IPS-20b (cell line): ENCODE results near the gene SCARF2.
A peak's percentile ranks its signal among the peaks of the same experiment; 100 is the strongest.

Experiments used
- H3K27ac ChIP-seq: one replicate; pipeline ENCODE4 v1.5.1; 2013; ENCODE audit warnings: low read length
- H3K27me3 ChIP-seq: 2 replicates; pipeline ENCODE4 v1.6.1; 2013; ENCODE audit warnings: mild to moderate bottlenecking, low read length, inconsistent platforms; ENCODE audit not compliant: insufficient read depth
- H3K36me3 ChIP-seq: 2 replicates; pipeline ENCODE4 v1.6.1; 2013; ENCODE audit warnings: low read depth, mild to moderate bottlenecking, inconsistent platforms, low read length, moderate library complexity; ENCODE audit not compliant: insufficient read depth
- H3K4me1 ChIP-seq: 2 replicates; pipeline ENCODE4 v1.6.1; 2013; ENCODE audit warnings: mild to moderate bottlenecking, control low read depth, inconsistent platforms, low read length, moderate library complexity; ENCODE audit not compliant: insufficient read depth
- H3K4me3 ChIP-seq: 2 replicates; pipeline ENCODE4 v1.5.1; 2013; ENCODE audit warnings: mild to moderate bottlenecking, low read length, inconsistent platforms
- H3K9ac ChIP-seq: 2 replicates; pipeline ENCODE4 v1.6.1; 2013; ENCODE audit warnings: low read depth, mild to moderate bottlenecking, inconsistent platforms, low read length, moderate library complexity
- H3K9me3 ChIP-seq: 2 replicates; pipeline ENCODE4 v1.6.1; 2013; ENCODE audit warnings: mild to moderate bottlenecking, low read depth, low read length, inconsistent platforms; ENCODE audit not compliant: insufficient read depth

The SCARF2 gene

DNA sequence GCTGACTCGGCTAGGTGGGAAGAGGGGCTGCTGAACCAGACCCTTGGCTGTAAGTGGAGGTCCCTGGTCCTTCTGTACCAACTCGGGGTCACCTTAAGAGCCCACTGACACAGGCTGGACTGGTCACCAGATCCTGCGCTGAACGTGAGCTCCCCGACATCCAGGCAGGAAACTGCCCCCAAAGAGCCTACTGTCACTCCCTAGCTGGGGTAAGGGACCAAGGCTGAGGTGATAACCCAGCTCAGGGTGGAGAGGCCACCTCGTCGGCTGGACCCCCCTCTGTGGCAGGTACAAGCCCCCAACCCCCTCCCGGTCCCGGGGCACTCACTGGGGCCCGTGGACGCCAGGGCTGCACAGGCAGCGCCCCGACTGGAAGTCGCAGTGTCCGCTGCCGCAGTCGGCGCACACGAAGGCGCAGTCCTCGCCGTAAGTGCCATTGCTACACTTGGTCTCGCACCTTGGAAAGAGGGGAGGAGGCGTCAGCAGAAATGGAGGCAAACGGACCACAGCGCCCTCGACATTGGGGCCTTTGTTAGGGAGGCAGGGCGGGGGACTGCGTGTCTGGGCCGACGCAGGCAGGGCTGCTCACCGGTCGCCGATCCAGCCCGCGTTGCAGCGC, 7.4 kb downstream of the SCARF2 start:
- Histone ChIP-seq H3K36me3 (no peaks in the 10 kb centered on the region), H3K9me3 (no peaks in the 10 kb centered on the region), H3K27ac (no peak overlapping the region), H3K4me1 (peaks cover 3% of the 10 kb centered on the region; the same call in 1 of the 2 replicates), H3K4me3 (peak overlapping the region; percentile 56), H3K9ac (no peak overlapping the region), H3K27me3 (peaks cover 76% of the 10 kb centered on the region)

DNA sequence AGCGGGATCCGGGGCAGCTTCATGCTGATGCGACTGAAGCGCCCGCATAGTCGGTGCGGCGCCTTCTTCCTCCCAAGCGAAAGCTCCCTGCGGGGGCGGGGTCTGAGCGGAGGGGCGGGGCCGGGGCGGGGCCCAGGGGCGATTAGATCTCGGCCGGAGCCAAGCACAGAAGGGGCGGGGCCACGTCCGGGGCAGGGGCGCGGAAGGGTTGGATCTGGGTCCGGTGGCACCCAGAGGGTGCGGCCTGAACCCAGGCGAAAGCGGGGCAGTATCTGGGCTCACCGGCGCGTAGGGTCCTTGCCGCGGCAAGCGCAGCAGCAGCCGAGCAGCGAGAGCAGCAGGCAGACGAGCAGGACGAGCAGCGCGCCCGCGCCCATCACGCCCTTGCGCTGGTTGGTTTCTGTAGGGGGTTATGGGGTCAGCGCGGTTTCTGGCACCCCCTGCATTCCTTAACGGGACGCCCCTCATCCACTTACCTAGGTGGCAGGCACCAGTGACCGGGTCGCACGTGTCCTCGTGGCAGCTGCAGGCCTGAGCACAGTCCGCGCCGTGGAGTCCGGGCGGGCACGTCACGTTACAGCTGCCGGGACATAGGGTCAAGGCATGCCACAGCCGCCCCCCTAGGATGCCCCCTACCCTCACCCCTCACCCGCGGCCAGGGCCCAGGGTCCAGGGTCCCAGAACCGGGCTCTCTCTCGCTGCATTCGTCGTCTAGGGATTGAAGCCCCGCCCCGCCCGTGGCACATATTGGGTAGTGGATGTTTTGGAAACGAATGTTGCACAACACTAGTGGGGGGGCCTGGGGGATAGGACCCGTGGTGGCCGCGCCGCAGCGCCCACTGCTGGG, 8.1 kb downstream of the SCARF2 start:
- Histone ChIP-seq H3K9me3 (no peaks in the 10 kb centered on the region), H3K4me3 (peak overlapping the region; percentile 58; the same call in 1 of the 2 replicates), H3K4me1 (peaks cover 3% of the 10 kb centered on the region; the same call in 1 of the 2 replicates), H3K36me3 (no peaks in the 10 kb centered on the region), H3K27me3 (peaks cover 69% of the 10 kb centered on the region), H3K9ac (no peak overlapping the region), H3K27ac (no peak overlapping the region)

DNA sequence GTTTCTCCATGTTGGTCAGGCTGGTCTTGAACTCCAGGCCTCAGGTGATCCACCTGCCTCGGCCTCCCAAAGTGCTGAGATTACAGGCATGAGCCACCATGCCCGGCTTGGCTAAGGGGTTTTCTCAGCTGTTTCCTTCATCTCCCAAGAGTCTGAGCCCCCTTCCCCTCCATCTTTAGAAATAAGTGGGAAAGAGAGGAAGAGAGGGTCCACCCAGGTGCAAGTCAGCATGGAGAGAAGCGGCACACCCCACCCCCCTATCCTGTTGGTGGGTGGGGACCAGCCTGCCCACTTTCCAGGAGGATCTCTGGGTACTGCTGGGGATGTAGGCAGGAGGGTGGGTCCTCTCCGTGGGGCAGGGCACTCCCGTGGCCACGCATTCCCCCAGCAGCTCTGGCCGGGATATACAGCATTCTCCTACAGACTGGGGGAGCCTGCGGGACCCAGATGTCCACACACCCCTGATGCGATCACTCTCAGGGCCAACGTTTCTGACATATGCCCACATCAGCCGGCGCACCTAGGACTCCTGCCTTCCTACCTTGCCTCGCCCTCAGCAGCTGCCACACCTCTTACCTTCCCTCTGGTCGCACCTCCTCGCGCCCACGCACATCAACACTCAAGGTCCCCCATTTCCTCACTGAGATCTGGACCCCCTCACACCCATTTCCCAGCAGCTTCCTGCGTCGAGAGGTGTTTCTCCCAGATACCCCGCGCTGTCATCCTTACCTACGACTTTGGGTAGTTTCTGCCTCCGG, 8.9 kb downstream of the SCARF2 start:
- H3K27me3 ChIP-seq: peaks cover 61% of the 10 kb centered on the region
- no peaks in the 10 kb centered on the region for H3K9me3 ChIP-seq
- H3K4me3 ChIP-seq: peak overlapping the region; percentile 58; the same call in 1 of the 2 replicates
- no peak overlapping the region for H3K9ac ChIP-seq
- no peak overlapping the region for H3K27ac ChIP-seq
- peaks cover 3% of the 10 kb centered on the region; the same call in 1 of the 2 replicates for H3K4me1 ChIP-seq
- H3K36me3 ChIP-seq: no peaks in the 10 kb centered on the region

DNA sequence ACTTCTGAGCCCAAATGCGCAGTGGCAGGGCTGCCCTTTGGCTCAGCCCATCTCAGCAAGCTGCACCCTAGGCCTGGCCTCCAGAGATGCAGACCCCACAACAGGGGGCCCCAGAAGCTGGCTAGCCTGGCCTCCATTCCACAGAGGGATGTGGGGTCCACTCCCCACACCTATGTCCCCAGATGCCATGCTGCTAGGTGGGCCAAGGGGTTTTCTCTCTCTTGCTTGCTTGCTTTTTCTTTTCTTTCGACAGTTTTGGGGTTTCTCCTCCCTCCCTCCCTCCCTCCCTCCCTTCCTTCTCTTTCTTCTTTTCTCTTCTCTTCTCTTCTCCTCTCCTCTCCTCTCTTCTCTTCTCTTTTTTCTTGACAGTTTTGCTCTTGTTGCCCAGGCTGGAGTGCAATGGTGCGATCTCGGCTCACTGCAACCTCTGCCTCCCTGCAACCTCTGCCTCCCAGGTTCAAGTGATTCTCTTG, 9.6 kb downstream of the SCARF2 start:
- Histone ChIP-seq H3K4me1 (peaks cover 3% of the 10 kb centered on the region; the same call in 1 of the 2 replicates), H3K27me3 (peaks cover 54% of the 10 kb centered on the region), H3K36me3 (no peaks in the 10 kb centered on the region), H3K9ac (no peak overlapping the region), H3K9me3 (no peaks in the 10 kb centered on the region), H3K27ac (no peak overlapping the region), H3K4me3 (no peak overlapping the region)

DNA sequence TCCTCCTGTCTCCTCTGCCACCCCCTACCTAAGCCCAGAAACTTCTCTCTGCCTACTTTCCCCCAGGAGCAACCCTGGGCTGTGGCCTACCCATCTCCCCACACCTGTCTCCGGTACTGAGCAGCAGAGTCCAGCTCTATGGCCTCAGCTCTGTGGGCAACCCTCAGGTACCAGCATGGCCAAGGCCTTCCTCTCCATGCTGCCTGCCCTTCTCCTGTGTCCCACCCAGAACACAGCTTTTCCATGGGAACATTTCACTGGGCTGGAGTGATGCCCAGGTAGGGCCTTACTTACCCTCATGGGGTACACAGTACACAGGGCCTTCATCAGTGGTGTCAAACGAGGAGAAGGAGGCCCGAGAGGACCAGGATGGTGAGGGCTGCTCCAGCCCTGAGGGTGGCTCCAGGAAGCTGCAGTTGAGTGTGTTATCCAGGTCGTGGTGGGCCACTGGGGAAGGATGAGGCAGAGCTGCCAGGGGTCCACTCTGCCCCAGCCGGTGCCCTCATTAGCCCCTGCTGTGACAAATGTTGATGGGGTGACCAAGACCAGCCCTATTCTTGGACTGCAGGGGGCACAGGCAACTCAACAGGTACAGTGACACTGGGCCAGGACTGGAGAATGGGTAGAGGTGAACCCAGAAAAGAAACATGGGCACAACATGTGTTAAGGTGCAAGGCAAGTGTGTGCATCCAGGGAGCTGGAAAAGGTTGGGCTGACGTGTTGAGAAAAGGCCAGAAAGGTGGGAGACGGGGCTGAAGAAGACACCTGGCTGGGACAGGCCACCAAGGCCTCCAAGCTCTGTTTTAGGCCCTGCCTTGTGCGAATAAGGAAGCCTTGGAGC, 10.3 kb downstream of the SCARF2 start:
- H3K27ac ChIP-seq: no peak overlapping the region
- H3K4me3 ChIP-seq: no peak overlapping the region
- H3K4me1 ChIP-seq: peaks cover 3% of the 10 kb centered on the region; the same call in 1 of the 2 replicates
- no peak overlapping the region for H3K9ac ChIP-seq
- H3K36me3 ChIP-seq: no peaks in the 10 kb centered on the region
- no peaks in the 10 kb centered on the region for H3K9me3 ChIP-seq
- peaks cover 48% of the 10 kb centered on the region for H3K27me3 ChIP-seq

DNA sequence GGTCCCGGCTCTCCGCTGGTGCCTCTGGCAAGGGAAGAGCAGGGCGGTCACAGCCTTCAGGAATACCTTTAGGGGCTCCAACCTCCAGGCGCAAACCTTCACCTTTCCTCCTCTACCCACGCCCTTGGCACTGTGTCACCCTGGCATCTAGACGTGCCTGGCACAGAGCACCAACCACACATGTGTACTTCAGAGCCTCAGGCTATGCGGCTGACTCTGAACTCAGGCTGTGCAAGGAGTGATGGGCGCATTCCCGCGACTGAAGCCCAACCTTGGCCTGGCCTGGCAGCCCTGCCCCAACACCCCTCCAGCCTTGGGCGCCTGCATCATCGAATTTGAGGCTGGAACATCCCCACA, 11.4 kb downstream of the SCARF2 start:
- H3K9me3 ChIP-seq: no peaks in the 10 kb centered on the region
- H3K9ac ChIP-seq: no peak overlapping the region
- no peak overlapping the region for H3K4me3 ChIP-seq
- H3K36me3 ChIP-seq: no peaks in the 10 kb centered on the region
- no peak overlapping the region for H3K27ac ChIP-seq
- peaks cover 3% of the 10 kb centered on the region; the same call in 1 of the 2 replicates for H3K4me1 ChIP-seq
- peaks cover 37% of the 10 kb centered on the region for H3K27me3 ChIP-seq

DNA sequence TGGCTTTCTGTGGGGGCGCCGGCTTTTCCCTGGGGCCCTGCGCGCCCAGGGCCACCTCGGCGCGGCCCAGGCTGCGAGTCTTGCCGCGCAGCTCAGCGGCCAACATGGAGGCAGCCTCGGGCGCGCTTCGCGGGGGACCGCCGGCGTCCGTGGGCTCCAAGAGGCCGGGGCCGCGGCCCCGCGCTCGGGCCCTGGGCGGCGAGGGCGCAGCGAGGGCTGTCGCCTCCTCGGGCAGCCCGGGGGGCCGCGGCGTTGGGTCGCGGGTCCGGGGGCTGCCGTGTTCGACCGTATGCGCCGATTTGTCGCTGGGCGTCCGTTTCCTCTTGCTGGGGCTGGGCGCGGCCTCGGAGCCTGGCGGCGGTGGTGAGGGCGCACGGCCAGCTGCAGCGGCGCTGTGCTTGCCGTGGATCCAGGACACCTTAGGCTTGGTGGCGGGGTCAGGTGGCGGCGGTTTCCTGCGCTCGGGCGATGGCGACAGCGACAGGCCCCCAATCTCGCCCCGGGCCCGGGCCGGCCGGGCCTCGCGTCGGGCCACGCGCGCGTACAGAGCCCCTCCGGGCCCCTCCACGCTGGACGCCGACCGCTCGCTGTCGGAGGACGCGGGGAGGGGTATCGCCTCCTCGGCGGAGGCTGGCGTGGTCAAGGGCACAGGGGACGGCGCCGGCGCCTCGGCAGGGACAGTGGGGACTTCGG, 11.9 kb downstream of the SCARF2 start:
- Histone ChIP-seq H3K27me3 (peaks cover 31% of the 10 kb centered on the region), H3K9ac (no peak overlapping the region), H3K4me3 (no peak overlapping the region), H3K4me1 (peaks cover 3% of the 10 kb centered on the region; the same call in 1 of the 2 replicates), H3K36me3 (no peaks in the 10 kb centered on the region), H3K9me3 (no peaks in the 10 kb centered on the region), H3K27ac (no peak overlapping the region)

DNA sequence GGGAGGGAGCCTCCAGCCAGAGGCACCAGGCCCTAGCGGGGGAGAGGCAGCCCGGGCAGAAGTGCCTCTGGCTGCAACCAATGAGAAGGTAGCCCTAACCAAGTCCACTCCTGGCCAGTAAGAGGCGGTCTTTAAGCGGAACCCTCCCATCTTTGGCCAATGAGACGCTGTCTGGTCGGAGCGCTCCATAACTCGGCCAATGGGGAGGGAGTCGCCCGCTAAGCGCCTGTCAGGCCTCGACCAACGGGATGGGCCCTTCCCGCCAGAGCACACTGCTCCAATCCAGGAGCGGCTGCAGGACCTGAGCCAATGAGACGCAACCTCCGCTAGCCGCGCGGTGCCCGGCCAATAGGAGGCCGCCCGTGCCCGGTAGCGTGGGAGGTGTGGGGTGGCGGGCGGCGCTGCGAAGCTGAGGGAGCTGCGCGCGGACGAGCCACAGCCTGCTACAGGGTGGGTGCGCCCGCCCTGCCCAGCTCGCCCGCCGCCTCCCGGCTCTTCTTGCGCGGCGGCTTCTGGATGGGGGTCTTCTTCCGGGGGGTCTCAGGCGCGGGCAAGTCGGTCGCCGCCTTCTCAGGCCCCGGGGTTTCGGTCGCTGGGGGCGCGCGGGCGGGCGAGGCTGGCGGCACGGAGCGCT, 12.6 kb downstream of the SCARF2 start:
- Histone ChIP-seq H3K27me3 (peaks cover 25% of the 10 kb centered on the region), H3K9me3 (no peaks in the 10 kb centered on the region), H3K9ac (no peak overlapping the region), H3K4me1 (peaks cover 3% of the 10 kb centered on the region; the same call in 1 of the 2 replicates), H3K27ac (no peak overlapping the region), H3K36me3 (no peaks in the 10 kb centered on the region), H3K4me3 (no peak overlapping the region)

DNA sequence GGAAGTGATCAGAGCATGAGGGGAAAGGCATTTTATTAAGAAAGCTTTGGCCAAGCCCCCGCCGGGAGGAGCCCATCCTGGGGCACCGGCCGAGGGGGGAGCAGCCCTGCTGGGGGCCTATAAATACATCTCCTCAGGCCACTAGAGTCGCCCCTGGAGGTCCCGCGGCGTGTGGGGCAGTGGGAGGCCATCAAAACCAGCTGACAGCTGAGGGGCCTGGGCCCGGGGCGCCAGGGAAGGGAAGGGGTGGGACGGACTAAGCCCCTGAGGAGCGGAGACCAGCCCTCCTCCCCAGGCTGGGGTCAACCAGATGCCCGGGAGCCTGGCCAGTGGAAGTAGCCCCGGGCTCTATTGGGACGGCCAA, 13.1 kb downstream of the SCARF2 start:
- H3K9ac ChIP-seq: no peak overlapping the region
- no peak overlapping the region for H3K27ac ChIP-seq
- no peak overlapping the region for H3K4me3 ChIP-seq
- H3K36me3 ChIP-seq: no peaks in the 10 kb centered on the region
- H3K4me1 ChIP-seq: peaks cover 3% of the 10 kb centered on the region; the same call in 1 of the 2 replicates
- H3K9me3 ChIP-seq: no peaks in the 10 kb centered on the region
- H3K27me3 ChIP-seq: peaks cover 20% of the 10 kb centered on the region

DNA sequence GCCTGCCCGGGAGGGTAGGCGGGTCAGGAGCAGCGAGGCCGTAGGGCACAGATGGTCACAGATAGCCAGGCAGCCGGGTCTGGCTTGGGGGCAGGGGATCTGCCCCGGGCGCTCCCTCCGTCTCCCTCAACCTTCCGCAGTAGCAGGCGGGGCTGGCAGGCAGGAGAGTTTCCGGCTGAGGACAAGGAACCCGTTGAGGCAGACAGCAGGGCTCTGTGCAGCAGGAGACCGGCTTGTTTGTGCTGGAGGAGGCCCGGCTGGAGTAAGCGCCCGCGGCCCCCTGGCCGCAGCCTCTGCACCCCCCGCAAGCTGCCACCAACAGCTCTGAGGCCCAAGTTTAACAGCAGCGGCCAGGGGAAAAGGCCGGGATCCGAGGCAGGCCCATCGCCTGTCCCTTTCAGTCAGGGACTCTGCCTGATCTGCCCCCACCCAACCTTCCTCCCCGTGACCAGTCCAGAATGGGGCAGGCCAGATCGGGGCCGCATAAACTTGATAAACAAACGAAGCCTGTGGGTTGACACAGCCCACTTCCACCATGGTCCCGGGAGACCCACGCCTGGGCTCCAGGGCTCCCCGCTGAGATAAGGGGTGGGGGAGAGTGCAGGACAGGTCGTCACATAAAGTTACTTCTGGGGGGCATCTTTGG, 13.6 kb downstream of the SCARF2 start:
- Histone ChIP-seq H3K9ac (no peak overlapping the region), H3K27me3 (peaks cover 19% of the 10 kb centered on the region), H3K36me3 (no peaks in the 10 kb centered on the region), H3K4me3 (no peak overlapping the region), H3K9me3 (no peaks in the 10 kb centered on the region), H3K4me1 (peaks cover 3% of the 10 kb centered on the region; the same call in 1 of the 2 replicates), H3K27ac (no peak overlapping the region)
